ENCODE measurements around the gene SNTG2.

GRCh38 chr2:1136846-1137245 is 186.2 kb downstream of the SNTG2 start:
- TF ChIP-seq CTCF (IDR thresholded peaks at IDR 0.05) (no peak), POLR2A (IDR thresholded peaks at IDR 0.05) (no peak), POLR2AphosphoS5 (IDR thresholded peaks at IDR 0.05) (no peak)

All from prostate gland (tissue), 2 donors.